AG08395 (cell line): ENCODE measurements around the gene DGKQ.
"Not testable (repeated sequence)": the region's sequence is repeated elsewhere in the genome, so short reads cannot be mapped to it uniquely, and the experiment has no call there.

Source experiments
- DNase-seq: peaks from one replicate; pipeline ENCODE4 v3.0.0; 2012; ENCODE audit warnings: mixed read lengths, low spot score

DGKQ gene

GRCh38 chr4:976016-976415 lies 2.6 kb upstream of the DGKQ start:
- not testable (repeated sequence) for DNase-seq

- no peak for DNase-seq
These were observed 1.3 kb upstream of the DGKQ start for GRCh38 chr4:974668-975067.

GRCh38 chr4:972651-973424 lies 531 bp downstream of the DGKQ start:
- DNase-seq: peak; percentile 57

GRCh38 chr4:971666-972500 lies 1.5 kb downstream of the DGKQ start:
- DNase-seq: no peak

GRCh38 chr4:970854-971520 lies 2.4 kb downstream of the DGKQ start:
- no peak for DNase-seq

GRCh38 chr4:970046-970745 lies 3.2 kb downstream of the DGKQ start:
- no peak for DNase-seq

- DNase-seq: no peak
These were observed 4.6 kb downstream of the DGKQ start for GRCh38 chr4:968621-969394.

- DNase-seq: no peak
These were observed 5.1 kb downstream of the DGKQ start for GRCh38 chr4:968221-968620.

- DNase-seq: no peak
These were observed 6.0 kb downstream of the DGKQ start for GRCh38 chr4:967113-968104.

GRCh38 chr4:966266-967112 lies 6.9 kb downstream of the DGKQ start:
- no peak for DNase-seq

- DNase-seq: no peak
These were observed 7.6 kb downstream of the DGKQ start for GRCh38 chr4:965766-966134.

GRCh38 chr4:965048-965765 lies 8.2 kb downstream of the DGKQ start:
- DNase-seq: no peak

GRCh38 chr4:964346-965025 lies 8.9 kb downstream of the DGKQ start:
- no peak for DNase-seq

GRCh38 chr4:963276-964225 lies 9.8 kb downstream of the DGKQ start:
- no peak for DNase-seq

GRCh38 chr4:962231-963208 lies 10.8 kb downstream of the DGKQ start:
- no peak for DNase-seq
